ENCODE data around the gene PATL2.
"Not testable (repeated sequence)": the region's sequence is repeated elsewhere in the genome, so short reads cannot be mapped to it uniquely, and the experiment has no call there.

The PATL2 gene

GRCh38 chr15:44711096-44711742 is at the start of gene PATL2, which contains the start of gene B2M:
TSS of gene PATL2 (minus strand) at chr15:44711323. CDS start at chr15:44676490, 34,833 bp downstream.
TSS of gene B2M (plus strand) at chr15:44711517. CDS start at chr15:44711547, 30 bp downstream.
- DNase-seq: peak; percentile 90

- no peak for DNase-seq
These were observed 42.2 kb upstream of the PATL2 start for GRCh38 chr15:44753345-44753744.

GRCh38 chr15:44743454-44743853 is 32.3 kb upstream of the PATL2 start:
- not testable (repeated sequence) for DNase-seq

- DNase-seq: not testable (repeated sequence)
These were observed 28.2 kb upstream of the PATL2 start for GRCh38 chr15:44739222-44739847.

- peak; percentile 7 for DNase-seq
These were observed 27.3 kb upstream of the PATL2 start for GRCh38 chr15:44738340-44738984.

GRCh38 chr15:44736181-44736765 is 25.1 kb upstream of the PATL2 start, which contains the start of gene TRIM69:
TSS of gene TRIM69 (plus strand) at chr15:44736528. CDS start at chr15:44736705, 177 bp downstream.
- DNase-seq: no peak

- no peak for DNase-seq
These were observed 24.5 kb upstream of the PATL2 start for GRCh38 chr15:44735482-44736180.

- DNase-seq: no peak
These were observed 23.8 kb upstream of the PATL2 start for GRCh38 chr15:44734839-44735481.

- peak; percentile 46 for DNase-seq
These were observed 18.4 kb upstream of the PATL2 start for GRCh38 chr15:44729408-44730127.

- DNase-seq: peak; percentile 95
These were observed 17.7 kb upstream of the PATL2 start for GRCh38 chr15:44728576-44729407.

GRCh38 chr15:44728232-44728575 is 17.1 kb upstream of the PATL2 start:
- not testable (repeated sequence) for DNase-seq

GRCh38 chr15:44727485-44728231 is 16.5 kb upstream of the PATL2 start:
- no peak for DNase-seq

GRCh38 chr15:44726568-44727484 is 15.7 kb upstream of the PATL2 start:
- no peak for DNase-seq

- no peak for DNase-seq
These were observed 15.0 kb upstream of the PATL2 start for GRCh38 chr15:44726136-44726535.

GRCh38 chr15:44722011-44722410 is 10.9 kb upstream of the PATL2 start:
- no peak for DNase-seq

GRCh38 chr15:44720460-44721176 is 9.5 kb upstream of the PATL2 start:
- DNase-seq: no peak

GRCh38 chr15:44720000-44720435 is 8.9 kb upstream of the PATL2 start:
- DNase-seq: not testable (repeated sequence)
